Panc1 (cell line): ENCODE data around the gene PRPF4. TPM values are rescaled to one million over a fixed set of nuclear protein-coding genes. Genes with fewer than 3 reads are reported as not detected.

Source experiments
- ATAC-seq: fragments of 200-7000 bp; cut with Tn5 transposase; 2 replicates; pipeline ENCODE4 v1.9.1; 2020; ENCODE audit warnings: mild to moderate bottlenecking, moderate library complexity
- Bru-seq: library from RNA; stranded (reverse); fragments of 400-500 nt; gene quantifications from one replicate; lab custom pipeline; 2021; lab: Mats Ljungman, UMichigan
- BruChase-seq, 2 experiments: library from RNA; stranded (reverse); fragments of 400-500 nt; gene quantifications; one replicate each; lab custom pipeline; 2021; lab: Mats Ljungman, UMichigan
- BruUV-seq: library from RNA; stranded (reverse); fragments of 400-500 nt; replicated peaks from 2 replicates; lab custom pipeline; 2021; lab: Mats Ljungman, UMichigan
- CTCF ChIA-PET: fragments of 300-600 bp; sonication (Branson Sonifier 250); formaldehyde crosslinking; loops from one replicate; lab custom pipeline; 2022; ENCODE audit warnings: antibody characterized with exemption; lab: Charles Lee
- POLR2A ChIA-PET: fragments of 300-600 bp; sonication (Branson Sonifier 250); formaldehyde crosslinking; loops from one replicate; lab custom pipeline; 2022; ENCODE audit warnings: antibody characterized with exemption; lab: Charles Lee
- DNase-seq: peaks from one replicate; pipeline ENCODE4 v3.0.0-alpha.2; 2010; ENCODE audit warnings: low read depth, low spot score
- H3K27ac ChIP-seq: 2 replicates; pipeline ENCODE4 v1.5.1; 2011; ENCODE audit warnings: mild to moderate bottlenecking, low read length, inconsistent platforms
- H3K27me3 ChIP-seq: fragments of 200-500 bp; sonication (Bioruptor generic); 2 replicates; pipeline ENCODE4 v1.6.0; 2014; ENCODE audit warnings: low read length, inconsistent platforms; ENCODE audit not compliant: control insufficient read depth, insufficient read depth
- H3K36me3 ChIP-seq: fragments of 200-500 bp; sonication (Bioruptor generic); 2 replicates; pipeline ENCODE4 v1.5.1; 2014; ENCODE audit warnings: inconsistent platforms, mild to moderate bottlenecking, low read length, moderate library complexity; ENCODE audit not compliant: control insufficient read depth, insufficient read depth
- H3K4me1 ChIP-seq: 2 replicates; pipeline ENCODE4 v1.5.1; 2011; ENCODE audit warnings: inconsistent platforms, mild to moderate bottlenecking, low read length, moderate library complexity; ENCODE audit not compliant: control insufficient read depth, insufficient read depth
- H3K4me3 ChIP-seq, 2 experiments: 2 replicates each; pipeline ENCODE4 v1.5.1; 2011 to 2012; ENCODE audit warnings: low read depth in 2 of 2, low read length in 2 of 2, mild to moderate bottlenecking in 2 of 2, inconsistent platforms in 1 of 2, moderate library complexity in 1 of 2
- H3K9me3 ChIP-seq: fragments of 200-500 bp; sonication (Bioruptor generic); 2 replicates; pipeline ENCODE4 v1.5.1; 2014; ENCODE audit warnings: low read depth, mild to moderate bottlenecking, inconsistent platforms, low read length, moderate library complexity; ENCODE audit not compliant: control insufficient read depth, insufficient read depth
- POLR2AphosphoS5 ChIP-seq: IDR thresholded peaks from 2 replicates; pipeline ENCODE4 v1.6.1; 2012; ENCODE audit warnings: mild to moderate bottlenecking, low read depth, low read length, moderate library complexity
- REST ChIP-seq, 2 experiments: IDR thresholded peaks; 2 replicates each; pipeline ENCODE4 v1.6.1; 2011 to 2012; ENCODE audit warnings: low read depth in 2 of 2, control low read depth in 1 of 2, low read length in 1 of 2, mild to moderate bottlenecking in 1 of 2, moderate library complexity in 1 of 2; ENCODE audit not compliant: insufficient read depth in 1 of 2
- SIN3A ChIP-seq: IDR thresholded peaks from 2 replicates; pipeline ENCODE4 v1.6.1; 2012; ENCODE audit warnings: low read depth, mild to moderate bottlenecking, low read length, moderate library complexity, borderline replicate concordance; ENCODE audit not compliant: insufficient read depth
- TCF7L2 ChIP-seq: IDR thresholded peaks from 2 replicates; pipeline ENCODE4 v1.6.1; 2011; ENCODE audit warnings: mild to moderate bottlenecking, low read depth, low read length, inconsistent platforms
- in situ Hi-C: cut with HindIII; loops from 2 replicates; pipeline ENCODE4 v1.10.0; 2016; ENCODE audit warnings: low sequenced_read_pairs, low pct_unique_long_range_greater_than_20kb
- intact Hi-C: fragments of 100-400 bp; cut with micrococcal nuclease; formaldehyde crosslinking; loops from one replicate; pipeline ENCODE4 v1.10.0; 2022; ENCODE audit not compliant: unreplicated experiment
- long read RNA-seq: library from polyadenylated mRNA; unstranded; transcript quantifications from one replicate; pipeline ENCODE4 v2.0.0, GENCODE V29; 2021; ENCODE audit not compliant: unreplicated experiment
- polyA plus RNA-seq: library from polyadenylated mRNA; unstranded; fragments of >200 nt; gene quantifications from one replicate; pipeline ENCODE4 v1.2.1, GENCODE V29; 2012; ENCODE audit warnings: missing spikeins; ENCODE audit not compliant: insufficient read length
- total RNA-seq: library from RNA; stranded (reverse); gene quantifications from one replicate; pipeline ENCODE4 v1.2.1, GENCODE V29; 2021; ENCODE audit not compliant: unreplicated experiment
- TF ChIP-seq, protein P1 (sequence below): fragments of 450-650 bp; IDR thresholded peaks from 2 replicates; pipeline ENCODE4 v1.5.1; 2017; ENCODE audit warnings: mild to moderate bottlenecking

Gene PRPF4
- total RNA-seq (28.9 TPM), Bru-seq, nascent RNA (percentile 83 among the genes with signal in this experiment), BruChase-seq, experiment 1, labeled RNA remaining after a 2-hour chase (percentile 87 among the genes with signal in this experiment), BruChase-seq, experiment 2, labeled RNA remaining after a 6-hour chase (percentile 90 among the genes with signal in this experiment)
- polyA plus RNA-seq = 20.7 TPM
- long read RNA-seq, transcript PRPF4-202 (14 exons, 3,212 nt) = major isoform, 32 of 73 reads
- long read RNA-seq, transcript PRPF4-201 (14 exons, 2,787 nt) = minor isoform, 10 of 73 reads
- long read RNA-seq, partial matches to known transcripts = 26 of 73 reads
- long read RNA-seq, other reads (novel, unspliced or antisense) = 5 of 73 reads

DNA sequence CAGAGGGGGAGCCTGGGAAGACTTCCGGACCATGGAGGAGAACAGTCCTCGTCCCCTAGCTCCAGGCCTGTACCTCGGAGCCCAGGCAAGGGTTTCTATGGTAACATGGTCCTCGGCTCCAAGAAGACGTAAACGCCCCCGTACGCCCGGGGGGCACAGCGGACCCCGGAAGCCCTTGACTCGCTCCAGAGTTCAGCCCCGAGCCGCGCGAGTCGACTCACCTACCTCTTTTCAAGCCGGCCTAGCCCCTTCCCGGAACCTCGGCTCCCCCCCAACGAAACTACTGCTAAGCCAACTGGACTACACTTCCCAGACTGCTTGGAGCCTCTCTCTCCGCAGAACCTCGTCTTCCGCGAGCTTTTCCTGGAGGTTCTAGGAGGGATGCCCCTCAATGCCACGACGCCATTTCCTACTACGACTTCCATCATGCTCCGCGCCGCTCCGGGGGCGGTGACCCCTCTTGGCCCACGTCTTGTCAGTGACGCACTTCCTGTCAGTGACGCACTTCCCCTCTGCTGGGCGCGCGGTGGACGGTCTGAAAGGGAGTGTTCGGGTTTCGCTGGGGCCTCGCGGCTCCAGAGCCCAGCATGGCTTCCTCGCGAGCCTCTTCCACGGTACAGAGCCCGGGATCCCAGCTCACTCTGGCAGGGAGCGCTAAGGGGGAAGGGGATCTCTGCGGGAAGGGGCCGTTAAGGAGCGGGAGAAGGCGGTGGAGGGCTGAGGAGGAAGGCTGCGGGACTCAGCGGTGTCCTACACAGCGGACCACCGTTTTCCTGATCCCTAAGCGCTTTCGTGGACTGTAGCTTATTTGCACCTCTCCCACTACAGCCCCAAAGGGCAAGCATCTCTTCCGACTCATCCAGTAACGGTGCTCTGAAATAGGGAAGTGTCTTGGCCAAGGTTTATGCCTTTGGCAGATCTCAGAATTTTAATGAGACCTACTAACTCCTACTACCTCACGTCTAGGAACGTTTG, at the start of gene PRPF4, which contains the start of gene CDC26:
TSS of gene PRPF4 (plus strand) at position 502 of the 975 bp plus-strand sequence. CDS start at position 588, 86 bp downstream.
TSS of gene CDC26 (minus strand) at position 416 of the 975 bp plus-strand sequence. CDS start 3,065 bp downstream, outside the sequence.
- Histone ChIP-seq H3K4me1 (peaks cover 6% of the 10 kb centered on the region), H3K4me3 (peak within 1 kb of the TSS; percentile 93 to 99), H3K9me3 (no peaks in the 10 kb centered on the region), H3K27me3 (no peaks in the 10 kb centered on the region), H3K27ac (peak within 1 kb of the TSS; percentile 96), H3K36me3 (peaks cover 24% of the 10 kb centered on the region)
- ChIA-PET CTCF (interaction anchor here (0.6 to 0.8 kb wide), 4 partner anchors 21 to 131 kb away, joined by 3 to 4 read pairs (median 3); no protein-coding TSS in a partner anchor), POLR2A (interaction anchor here (0.6 kb wide), 1 partner anchor 23 kb away, joined by 4 read pairs; no protein-coding TSS in a partner anchor)
- ATAC-seq = peak; percentile 99
- peak; percentile 67 for DNase-seq
- in situ Hi-C loops (no loop called here), intact Hi-C loops (no loop called here)
- TSS peak; percentile 87 for BruUV-seq
- TF ChIP-seq SIN3A (0 out of 2 replicates have a peak, but pooled peaks have one; percentile 80), POLR2AphosphoS5 (peak; percentile 88), TCF7L2 (no peak), REST (IDR thresholded peaks at IDR 0.05; ENCODE audit: insufficient read depth in 1 of 2, low read depth in 2 of 2, low read length in 1 of 2) (0 out of 4 replicates have a peak, but pooled peaks of 1 of the 2 experiments have one; percentile 41)
- TF ChIP-seq, protein P1, sequence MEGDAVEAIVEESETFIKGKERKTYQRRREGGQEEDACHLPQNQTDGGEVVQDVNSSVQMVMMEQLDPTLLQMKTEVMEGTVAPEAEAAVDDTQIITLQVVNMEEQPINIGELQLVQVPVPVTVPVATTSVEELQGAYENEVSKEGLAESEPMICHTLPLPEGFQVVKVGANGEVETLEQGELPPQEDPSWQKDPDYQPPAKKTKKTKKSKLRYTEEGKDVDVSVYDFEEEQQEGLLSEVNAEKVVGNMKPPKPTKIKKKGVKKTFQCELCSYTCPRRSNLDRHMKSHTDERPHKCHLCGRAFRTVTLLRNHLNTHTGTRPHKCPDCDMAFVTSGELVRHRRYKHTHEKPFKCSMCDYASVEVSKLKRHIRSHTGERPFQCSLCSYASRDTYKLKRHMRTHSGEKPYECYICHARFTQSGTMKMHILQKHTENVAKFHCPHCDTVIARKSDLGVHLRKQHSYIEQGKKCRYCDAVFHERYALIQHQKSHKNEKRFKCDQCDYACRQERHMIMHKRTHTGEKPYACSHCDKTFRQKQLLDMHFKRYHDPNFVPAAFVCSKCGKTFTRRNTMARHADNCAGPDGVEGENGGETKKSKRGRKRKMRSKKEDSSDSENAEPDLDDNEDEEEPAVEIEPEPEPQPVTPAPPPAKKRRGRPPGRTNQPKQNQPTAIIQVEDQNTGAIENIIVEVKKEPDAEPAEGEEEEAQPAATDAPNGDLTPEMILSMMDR = no peak

GRCh38 chr9:113227436-113227835, 48.0 kb upstream of the PRPF4 start:
- TF ChIP-seq POLR2AphosphoS5 (no peak), SIN3A (no peak), REST (IDR thresholded peaks at IDR 0.05; ENCODE audit: insufficient read depth in 1 of 2, low read depth in 2 of 2, low read length in 1 of 2) (no peak), TCF7L2 (no peak)
- TF ChIP-seq, protein P1 = no peak
- no peaks in the 10 kb centered on the region; the same call in 1 of the 2 replicates for H3K36me3 ChIP-seq
- no peaks in the 10 kb centered on the region for H3K9me3 ChIP-seq
- BruUV-seq = no TSS peak
- intact Hi-C loops = no loop called here
- CTCF ChIA-PET = no interaction called here
- H3K27me3 ChIP-seq = no peaks in the 10 kb centered on the region
- no peak overlapping the region for H3K4me3 ChIP-seq
- in situ Hi-C loops = no loop called here
- H3K4me1 ChIP-seq = peaks cover 8% of the 10 kb centered on the region
- ATAC-seq (no peak), DNase-seq (no peak)
- H3K27ac ChIP-seq = no peak overlapping the region
- POLR2A ChIA-PET = no interaction called here
